SK-N-SH (cell line): ENCODE data around the gene GPD1L.

Source experiments
- CTCF ChIP-seq: fragments of 200-600 bp; sonication (generic); IDR thresholded peaks from 2 replicates; pipeline ENCODE4 v1.6.1; 2017; ENCODE audit warnings: antibody characterized with exemption, mild to moderate bottlenecking, moderate library complexity
- GATA2 ChIP-seq: sonication (generic); formaldehyde crosslinking; IDR thresholded peaks from 2 replicates; pipeline ENCODE4 v1.5.0; 2020; ENCODE audit warnings: mild to moderate bottlenecking, missing genetic modification reagents
- RAD21 ChIP-seq: IDR thresholded peaks from 2 replicates; pipeline ENCODE4 v1.6.1; 2012; ENCODE audit warnings: mild to moderate bottlenecking, low read length
- REST ChIP-seq: IDR thresholded peaks from 2 replicates; pipeline ENCODE4 v1.6.1; 2012; ENCODE audit warnings: mild to moderate bottlenecking, low read depth, low read length, moderate library complexity
- RFX5 ChIP-seq: IDR thresholded peaks from 2 replicates; pipeline ENCODE4 v1.6.1; 2012; ENCODE audit warnings: mild to moderate bottlenecking, improper control_type of control experiment, low read length
- YY1 ChIP-seq: IDR thresholded peaks from 2 replicates; pipeline ENCODE4 v1.4.0; 2012; ENCODE audit warnings: low read depth, mild to moderate bottlenecking

GRCh38 chr3:32216172-32216783 lies 109.9 kb downstream of the GPD1L start:
- TF ChIP-seq GATA2 (CRISPR knock-in tag) (no peak), CTCF (no peak), RAD21 (no peak), RFX5 (no peak), REST (no peak), YY1 (no peak)
